ENCODE results near the gene CCS.

CCS gene

GRCh38 chr11:66593303-66593635 lies 284 bp downstream of the CCS start:
- ATAC-seq, result peak; percentile 18; the same call in 2 of the 3 replicates
- TF ChIP-seq PATZ1 (CRISPR knock-in tag; IDR thresholded peaks at IDR 0.05; ENCODE audit: borderline replicate concordance), result no peak
- no peak for TF ChIP-seq BACH2 (CRISPR knock-in tag; IDR thresholded peaks at IDR 0.05; ENCODE audit: borderline replicate concordance)
- no peak for TF ChIP-seq ZNF70 (CRISPR knock-in tag; IDR thresholded peaks at IDR 0.05)
- TF ChIP-seq ZC3H10 (CRISPR knock-in tag; IDR thresholded peaks at IDR 0.05), result no peak
- no peak for TF ChIP-seq PPARA (CRISPR knock-in tag; IDR thresholded peaks at IDR 0.05; ENCODE audit: borderline replicate concordance)
- TF ChIP-seq ZNF565 (CRISPR knock-in tag; conservative IDR thresholded peaks at IDR 0.05; ENCODE audit: low read depth), result no peak
- TF ChIP-seq OSR1 (CRISPR knock-in tag; IDR thresholded peaks at IDR 0.05), result no peak
- no peak for TF ChIP-seq ZFP30 (CRISPR knock-in tag; IDR thresholded peaks at IDR 0.05)
- no peak for TF ChIP-seq CSDC2 (CRISPR knock-in tag; IDR thresholded peaks at IDR 0.05)
- TF ChIP-seq ISL1 (CRISPR knock-in tag; IDR thresholded peaks at IDR 0.05), result no peak

- no peak for ATAC-seq
- no peak for TF ChIP-seq CSDC2 (CRISPR knock-in tag; IDR thresholded peaks at IDR 0.05)
- TF ChIP-seq ZFP3 (CRISPR knock-in tag; IDR thresholded peaks at IDR 0.05), result no peak
- TF ChIP-seq ARNTL (CRISPR knock-in tag; IDR thresholded peaks at IDR 0.05; ENCODE audit: borderline replicate concordance, low read depth), result no peak
- no peak for TF ChIP-seq ISL1 (CRISPR knock-in tag; IDR thresholded peaks at IDR 0.05)
Measured at GRCh38 chr11:66593650-66594049, 665 bp downstream of the CCS start.

GRCh38 chr11:66595245-66595904 lies 2.4 kb downstream of the CCS start:
- ATAC-seq, result no peak
- no peak for TF ChIP-seq ESRRG (CRISPR knock-in tag; IDR thresholded peaks at IDR 0.05)
- TF ChIP-seq PATZ1 (CRISPR knock-in tag; IDR thresholded peaks at IDR 0.05; ENCODE audit: borderline replicate concordance), result no peak
- no peak for TF ChIP-seq ZC3H10 (CRISPR knock-in tag; IDR thresholded peaks at IDR 0.05)
- no peak for TF ChIP-seq ZNF8 (CRISPR knock-in tag; IDR thresholded peaks at IDR 0.05)
- no peak for TF ChIP-seq SNAI2 (CRISPR knock-in tag; IDR thresholded peaks at IDR 0.05)
- no peak for TF ChIP-seq ZNF565 (CRISPR knock-in tag; conservative IDR thresholded peaks at IDR 0.05; ENCODE audit: low read depth)
- no peak for TF ChIP-seq PPARA (CRISPR knock-in tag; IDR thresholded peaks at IDR 0.05; ENCODE audit: borderline replicate concordance)
- TF ChIP-seq TOX (CRISPR knock-in tag; IDR thresholded peaks at IDR 0.05; ENCODE audit: borderline replicate concordance), result no peak
- no peak for TF ChIP-seq TSHZ2 (CRISPR knock-in tag; IDR thresholded peaks at IDR 0.05)
- TF ChIP-seq ZNF70 (CRISPR knock-in tag; IDR thresholded peaks at IDR 0.05), result no peak
- no peak for TF ChIP-seq TCF4 (CRISPR knock-in tag; IDR thresholded peaks at IDR 0.05; ENCODE audit: borderline replicate concordance)

GRCh38 chr11:66598993-66599392 lies 6.0 kb downstream of the CCS start:
- no peak for TF ChIP-seq ISL1 (CRISPR knock-in tag; IDR thresholded peaks at IDR 0.05)
- ATAC-seq, result no peak

GRCh38 chr11:66600219-66600618 lies 7.2 kb downstream of the CCS start:
- no peak for TF ChIP-seq ZNF70 (CRISPR knock-in tag; IDR thresholded peaks at IDR 0.05)
- no peak for TF ChIP-seq PPARA (CRISPR knock-in tag; IDR thresholded peaks at IDR 0.05; ENCODE audit: borderline replicate concordance)
- TF ChIP-seq TSHZ2 (CRISPR knock-in tag; IDR thresholded peaks at IDR 0.05), result no peak
- no peak for TF ChIP-seq ISL1 (CRISPR knock-in tag; IDR thresholded peaks at IDR 0.05)
- no peak for TF ChIP-seq BACH2 (CRISPR knock-in tag; IDR thresholded peaks at IDR 0.05; ENCODE audit: borderline replicate concordance)
- no peak for ATAC-seq

All from SK-N-SH treated with all-trans-retinoic acid at 6 μM for 48 hours (cell line).